HG03460 (cell line): Measurements from ENCODE around the gene TRABD2B.

ENCODE experiments used
- ATAC-seq: cut with Tn5 transposase; IDR thresholded peaks from one replicate; pipeline ENCODE4 v1.9.1; 2021; ENCODE audit not compliant: unreplicated experiment

Gene TRABD2B

DNA sequence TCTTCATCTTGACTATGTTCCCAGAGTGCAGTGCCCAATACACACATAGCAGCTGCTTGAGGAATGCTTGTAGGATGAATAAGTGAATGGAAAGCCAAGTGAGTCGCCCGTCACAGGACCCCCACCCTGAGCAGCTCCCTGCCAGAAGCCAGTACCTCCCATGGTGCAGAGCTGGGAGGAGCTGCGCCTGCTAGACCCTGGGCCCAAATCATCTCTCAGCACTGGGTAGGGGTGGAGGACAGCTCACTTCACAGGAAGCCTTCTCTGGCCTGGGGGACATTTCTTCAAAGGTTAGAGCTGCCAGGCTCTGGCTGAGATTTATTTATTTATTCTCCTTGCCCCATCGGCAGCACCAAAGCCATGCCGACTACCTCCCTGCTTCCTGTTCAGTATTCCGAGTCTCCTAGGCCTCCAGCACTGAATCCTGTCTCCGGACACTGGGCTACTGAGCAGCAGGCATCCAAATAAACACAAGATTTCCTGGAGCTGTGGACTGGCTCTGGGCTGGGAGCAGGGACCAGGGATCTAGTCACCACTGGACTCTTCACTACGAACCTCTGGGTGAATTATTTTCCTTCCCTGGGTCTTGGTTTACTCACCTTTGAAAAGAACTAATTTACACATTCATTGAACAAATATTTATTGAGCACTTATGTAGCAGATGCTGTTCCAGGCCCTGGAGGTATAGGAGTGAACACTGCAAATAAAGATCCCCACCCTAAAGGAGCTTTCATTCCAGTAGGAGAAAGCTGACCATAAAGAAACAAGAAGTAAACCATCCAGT lies 187.7 kb downstream of the TRABD2B start:
- no peak for ATAC-seq

DNA sequence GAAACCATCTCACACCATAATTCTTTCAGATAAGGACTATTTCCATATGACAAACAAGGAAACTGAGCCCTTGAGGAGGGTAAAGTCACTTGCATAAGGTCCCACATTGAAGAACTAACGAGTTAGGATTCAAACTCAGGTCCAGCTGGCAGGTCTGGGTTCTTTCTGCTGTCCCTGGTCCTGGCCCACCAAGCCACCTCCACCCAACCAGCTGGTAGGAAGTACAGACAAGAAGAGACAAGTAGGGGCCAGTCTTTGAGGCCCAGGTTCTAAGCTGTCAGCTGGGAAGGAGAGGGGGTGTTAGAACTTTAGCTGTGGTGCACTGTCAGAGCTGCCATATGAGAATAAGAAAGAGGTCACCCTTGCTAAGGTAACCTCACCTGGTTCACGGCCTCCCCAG lies 188.6 kb downstream of the TRABD2B start:
- no peak for ATAC-seq

DNA sequence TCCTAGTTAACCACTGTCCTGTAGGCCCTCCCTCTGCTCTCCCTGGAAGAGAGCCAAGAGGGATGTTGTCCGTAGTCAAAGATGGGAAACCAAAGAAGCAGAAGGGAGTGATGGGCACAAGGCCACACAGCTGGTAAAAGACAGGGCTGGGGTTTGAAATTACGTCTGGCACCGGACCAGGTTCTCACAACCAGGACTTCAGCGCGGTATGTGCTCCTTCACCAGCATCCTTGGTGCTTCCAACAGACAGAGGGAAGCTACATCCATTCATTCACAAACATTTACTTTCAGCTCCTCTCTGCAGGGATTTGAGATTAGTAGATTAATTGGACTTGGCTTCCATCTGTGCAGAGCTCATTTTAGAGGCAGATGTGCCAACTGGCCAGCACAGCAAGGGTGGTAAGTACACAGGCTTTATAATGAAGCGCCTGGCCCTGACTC lies 191.2 kb downstream of the TRABD2B start:
- ATAC-seq, result no peak

DNA sequence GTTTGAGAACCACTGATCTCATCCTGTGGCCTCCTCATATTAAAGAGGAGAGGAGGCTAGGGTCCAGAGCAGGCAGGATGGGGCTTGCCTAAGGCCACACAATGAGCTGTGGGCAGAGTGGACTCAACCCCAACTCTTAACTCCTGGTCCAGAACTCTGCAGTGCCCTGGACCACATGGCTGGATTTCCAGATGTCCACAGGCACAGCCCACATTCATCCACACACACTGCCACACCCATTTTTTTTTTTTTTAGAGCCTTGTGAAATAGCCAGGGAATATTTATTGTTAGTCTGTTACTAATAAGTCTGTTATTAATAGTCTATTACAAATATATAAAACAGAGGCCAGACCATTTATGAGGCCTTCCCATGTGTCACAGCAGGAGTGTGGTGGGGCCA lies 192.2 kb downstream of the TRABD2B start:
- ATAC-seq, result no peak

DNA sequence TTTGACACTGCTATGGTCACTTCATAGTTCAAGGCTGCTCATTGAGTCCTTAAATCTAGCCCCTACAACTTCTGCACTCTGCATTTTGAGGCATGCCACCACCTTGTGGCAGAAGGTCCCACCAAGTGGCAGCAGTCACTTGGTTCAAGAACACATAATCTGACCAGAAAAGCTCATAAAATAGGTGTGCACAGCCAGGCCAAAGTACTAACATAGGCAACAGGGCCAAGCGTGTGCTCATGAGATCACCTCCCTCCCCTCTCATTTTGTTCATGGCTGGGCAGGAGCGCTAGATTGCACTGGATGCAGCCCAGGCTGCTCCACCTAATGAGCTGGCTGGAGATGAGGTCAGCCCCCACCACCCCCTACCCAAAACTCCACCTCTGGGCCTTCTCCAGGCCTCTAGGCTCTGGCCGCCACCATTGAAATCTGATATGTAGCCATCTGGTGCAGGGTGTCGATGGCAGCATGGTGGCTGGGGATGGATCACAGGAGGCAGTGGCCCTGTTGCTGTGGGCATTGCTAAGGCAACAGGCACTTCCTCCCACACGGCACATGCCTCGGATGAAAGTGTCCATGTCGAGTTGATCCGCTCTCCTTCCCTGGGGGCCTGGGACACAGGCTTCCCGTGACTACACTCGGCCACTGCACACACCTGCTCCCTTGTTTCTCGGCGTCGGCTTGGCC lies 193.2 kb downstream of the TRABD2B start:
- ATAC-seq, result no peak

DNA sequence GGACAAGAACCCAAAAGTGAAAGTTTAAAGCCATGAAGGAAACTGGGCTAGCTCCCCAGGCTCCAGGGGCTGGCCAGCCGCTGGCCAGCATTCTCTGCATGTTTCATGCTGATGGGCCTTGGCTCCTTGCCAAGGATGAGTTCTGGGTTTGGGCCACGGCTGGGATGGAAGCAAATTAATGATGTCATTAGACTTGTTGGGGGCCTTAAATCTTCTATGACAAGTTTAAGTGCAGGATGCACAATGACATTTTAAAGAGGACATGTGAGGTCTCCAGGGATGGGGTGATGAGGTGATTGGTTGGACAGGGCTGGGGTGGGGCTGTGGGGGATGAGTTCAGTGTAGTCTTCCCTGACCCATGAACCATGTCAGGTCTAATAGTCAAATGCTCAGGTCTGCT lies 199.6 kb downstream of the TRABD2B start:
- no peak for ATAC-seq

DNA sequence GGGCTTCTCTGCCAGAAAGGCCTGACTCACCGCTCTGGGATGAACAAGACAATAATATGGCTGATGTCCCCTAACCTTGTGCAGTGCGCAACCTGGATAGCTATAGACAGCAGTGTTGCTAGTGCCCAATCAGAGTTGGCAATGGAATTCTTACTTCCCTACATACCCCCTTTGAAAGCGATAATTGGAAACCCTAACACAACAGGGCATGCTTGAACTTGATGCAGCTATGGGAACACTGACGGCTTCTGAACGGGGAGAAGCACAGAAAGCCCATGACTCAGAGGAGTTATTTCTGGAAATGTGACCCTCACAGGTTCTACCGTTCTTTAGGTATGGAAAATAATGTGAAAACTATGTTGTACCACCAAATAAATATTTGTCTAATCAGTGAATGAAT lies 200.6 kb downstream of the TRABD2B start:
- no peak for ATAC-seq

DNA sequence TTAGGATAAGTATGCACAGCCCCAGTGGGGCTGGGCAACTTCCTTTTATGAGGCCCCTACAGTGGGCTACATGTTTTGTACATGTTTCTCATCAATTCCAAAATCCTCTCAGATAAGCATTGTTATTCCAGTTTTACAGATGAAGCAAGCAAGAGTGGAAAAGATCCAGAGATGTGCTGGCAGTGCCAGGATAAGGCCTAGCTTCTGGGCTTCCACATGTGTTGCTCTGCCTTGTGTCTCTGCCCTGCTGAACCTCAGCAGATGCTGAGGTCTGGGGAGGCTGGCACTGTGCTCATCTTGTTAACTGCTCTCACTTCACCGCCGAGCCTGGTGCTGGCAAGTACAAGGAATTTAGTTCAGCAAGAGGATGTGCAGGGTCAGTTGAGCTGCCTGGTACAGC lies 202.1 kb downstream of the TRABD2B start:
- no peak for ATAC-seq

DNA sequence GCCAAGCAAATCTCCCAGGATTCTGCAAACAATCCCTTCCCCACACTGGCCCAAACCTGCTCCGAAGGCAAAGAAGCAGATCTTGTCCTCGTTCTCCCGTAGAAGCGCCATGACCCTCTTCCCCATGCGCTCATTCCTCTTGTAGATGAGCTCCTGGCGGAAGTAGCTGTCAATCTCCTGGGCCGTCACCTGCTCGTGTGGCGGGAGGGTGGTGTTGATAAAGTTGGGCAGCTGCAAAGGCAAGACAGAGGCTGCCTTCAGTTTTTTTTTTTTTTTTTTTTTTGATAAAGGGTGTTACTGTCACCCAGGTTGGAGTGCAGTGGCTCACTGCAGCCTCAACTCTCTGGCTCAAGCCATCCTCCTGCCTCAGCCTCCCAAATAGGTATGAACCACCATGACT lies 202.7 kb downstream of the TRABD2B start:
- ATAC-seq, result no peak

DNA sequence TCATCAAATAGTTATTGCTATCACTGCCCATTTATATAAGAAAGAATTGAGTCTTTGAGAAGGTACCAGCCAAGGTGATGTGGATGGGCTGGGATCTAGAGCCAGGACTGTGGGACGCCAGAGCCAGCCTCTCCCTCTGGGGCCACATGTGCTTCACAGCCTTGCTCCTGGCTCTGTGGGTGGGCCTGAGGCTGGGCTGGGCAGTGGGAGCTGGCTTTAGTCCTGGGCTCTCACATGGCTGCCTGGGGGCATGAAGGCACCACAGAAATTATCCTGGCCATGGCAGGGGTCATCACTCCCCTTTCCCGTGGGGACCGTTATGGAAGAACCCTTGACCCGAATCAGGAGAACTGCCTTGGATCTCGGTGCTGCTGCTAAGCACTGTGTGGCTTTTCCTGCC lies 203.1 kb downstream of the TRABD2B start:
- no peak for ATAC-seq

DNA sequence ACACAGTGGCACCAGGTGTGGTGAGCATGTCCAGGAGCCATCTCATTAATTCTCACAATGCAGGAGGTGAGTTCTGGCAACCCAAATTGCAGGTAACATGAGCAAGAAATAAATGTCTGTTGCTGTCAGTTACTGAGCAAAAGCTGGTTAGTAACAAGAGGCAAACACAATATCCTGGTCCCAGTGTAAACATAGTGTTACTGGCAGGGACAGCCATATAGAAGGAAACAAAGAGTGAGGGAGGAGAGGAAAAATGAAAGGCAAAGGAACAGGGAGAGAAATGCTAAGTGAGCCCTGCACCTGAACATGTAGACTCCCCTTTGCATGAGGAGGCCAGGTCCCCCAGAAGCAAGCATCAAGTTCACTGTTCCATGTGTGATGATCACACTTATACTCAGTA lies 203.6 kb downstream of the TRABD2B start:
- no peak for ATAC-seq

DNA sequence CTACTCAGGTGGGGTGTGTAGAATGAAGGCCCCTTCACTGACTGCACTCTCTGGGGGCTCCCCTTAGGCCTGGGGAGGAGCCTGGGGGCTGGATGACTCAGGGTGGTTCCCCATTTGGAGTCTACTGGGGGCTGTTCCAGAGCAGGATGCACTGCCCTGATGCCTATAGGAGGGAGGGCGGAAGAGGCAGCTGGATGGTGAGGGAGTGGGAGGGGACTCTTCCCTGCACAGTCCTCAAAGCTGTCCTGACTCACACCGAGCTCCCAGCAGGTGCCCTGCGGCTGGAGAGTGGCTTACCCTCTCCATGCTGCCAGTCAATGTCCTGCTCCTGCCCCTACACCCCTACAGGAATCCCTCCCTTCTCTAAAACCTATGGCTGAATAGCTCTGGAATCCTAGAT lies 204.4 kb downstream of the TRABD2B start:
- no peak for ATAC-seq

DNA sequence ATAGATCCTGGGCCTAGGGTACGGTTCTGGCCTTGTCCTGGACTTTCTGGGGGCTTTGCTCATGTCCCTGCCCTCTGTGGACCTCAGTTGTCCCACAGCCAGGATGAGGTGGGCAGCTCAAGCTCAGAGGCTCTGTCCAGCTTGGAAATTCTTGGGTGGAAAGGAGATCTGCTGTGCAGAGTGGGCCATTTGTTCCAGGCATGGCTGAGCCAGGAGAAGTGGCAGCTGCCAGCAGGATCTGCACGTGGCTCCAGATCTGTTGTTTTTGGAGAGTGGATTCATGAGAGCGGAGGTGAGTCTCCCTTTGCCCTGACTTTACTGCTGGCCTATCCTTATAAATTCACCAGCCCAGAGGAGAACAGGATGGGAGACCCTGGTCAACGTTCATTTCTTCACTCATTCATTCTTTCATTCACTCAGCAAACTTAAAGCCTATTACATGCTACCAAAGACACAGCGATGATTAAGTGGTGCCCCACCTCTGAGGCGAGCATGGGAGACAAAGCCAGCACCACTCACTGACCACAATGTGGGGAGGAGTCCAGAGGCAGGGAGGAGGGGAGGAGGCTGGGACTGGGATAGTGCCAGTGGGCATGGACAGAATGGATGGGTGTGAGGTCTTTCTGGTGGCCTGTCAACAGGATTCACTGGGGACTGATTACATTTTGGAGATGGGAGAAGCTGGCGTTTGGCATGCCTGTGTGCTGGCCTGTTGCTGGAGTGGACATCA lies 205.1 kb downstream of the TRABD2B start:
- ATAC-seq, result no peak

DNA sequence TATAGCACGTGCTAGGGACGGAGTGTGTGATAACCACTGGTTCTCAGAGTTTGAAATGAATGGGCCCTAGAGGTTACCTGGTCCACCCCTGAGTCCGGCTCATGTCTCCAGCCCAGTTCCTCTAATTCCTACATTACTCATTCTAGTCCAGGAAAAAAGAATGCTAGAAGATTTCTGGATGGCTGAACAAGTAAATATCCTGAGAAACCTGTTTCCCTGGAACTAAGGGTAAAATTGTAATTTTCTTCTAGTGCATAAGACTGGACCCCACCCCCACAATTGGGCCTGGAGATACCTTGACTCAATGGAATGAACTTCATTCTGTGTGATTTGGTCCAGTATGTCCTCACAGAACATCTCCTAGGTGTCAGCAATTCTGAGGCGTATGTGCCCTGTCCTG lies 208.4 kb downstream of the TRABD2B start:
- ATAC-seq, result no peak

DNA sequence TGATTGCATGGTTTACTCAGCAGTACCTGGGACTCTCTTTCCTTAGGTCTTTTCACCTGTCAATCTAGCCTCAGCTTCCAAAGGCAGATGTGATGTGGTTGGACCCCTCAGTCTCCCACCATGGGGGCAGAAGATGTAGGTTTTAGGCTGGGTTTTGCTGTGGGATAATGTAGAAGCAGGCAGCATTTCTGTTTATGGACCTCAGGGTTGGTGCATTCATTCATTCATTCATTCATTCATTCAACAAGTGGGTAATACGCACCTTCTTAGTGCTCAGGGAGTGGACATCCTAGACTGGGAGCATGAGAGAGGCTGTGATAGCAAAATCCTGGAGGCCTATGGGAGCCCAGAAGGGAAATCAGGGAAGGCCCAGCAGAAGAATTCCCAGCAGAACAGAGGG lies 209.6 kb downstream of the TRABD2B start:
- ATAC-seq, result no peak

DNA sequence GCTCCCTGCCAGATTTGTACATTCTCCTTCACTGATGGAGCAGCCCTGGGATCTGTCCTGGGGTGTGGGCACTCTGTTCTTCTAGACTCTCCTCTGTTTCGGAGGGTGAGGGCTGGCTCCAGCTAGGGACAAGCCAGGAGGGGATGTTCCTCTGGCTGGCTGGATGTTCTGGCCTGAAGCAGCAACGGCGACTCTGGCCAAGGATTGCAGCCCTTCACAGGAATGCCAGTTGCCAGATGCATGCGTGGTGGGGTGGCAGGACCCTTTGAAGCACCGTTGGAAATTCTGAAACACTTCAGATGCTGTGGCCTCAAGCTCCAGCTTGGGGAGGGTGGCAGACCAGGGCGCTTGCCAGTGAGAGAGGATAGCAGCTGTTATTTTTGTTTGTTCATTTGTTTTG lies 210.9 kb downstream of the TRABD2B start:
- no peak for ATAC-seq

DNA sequence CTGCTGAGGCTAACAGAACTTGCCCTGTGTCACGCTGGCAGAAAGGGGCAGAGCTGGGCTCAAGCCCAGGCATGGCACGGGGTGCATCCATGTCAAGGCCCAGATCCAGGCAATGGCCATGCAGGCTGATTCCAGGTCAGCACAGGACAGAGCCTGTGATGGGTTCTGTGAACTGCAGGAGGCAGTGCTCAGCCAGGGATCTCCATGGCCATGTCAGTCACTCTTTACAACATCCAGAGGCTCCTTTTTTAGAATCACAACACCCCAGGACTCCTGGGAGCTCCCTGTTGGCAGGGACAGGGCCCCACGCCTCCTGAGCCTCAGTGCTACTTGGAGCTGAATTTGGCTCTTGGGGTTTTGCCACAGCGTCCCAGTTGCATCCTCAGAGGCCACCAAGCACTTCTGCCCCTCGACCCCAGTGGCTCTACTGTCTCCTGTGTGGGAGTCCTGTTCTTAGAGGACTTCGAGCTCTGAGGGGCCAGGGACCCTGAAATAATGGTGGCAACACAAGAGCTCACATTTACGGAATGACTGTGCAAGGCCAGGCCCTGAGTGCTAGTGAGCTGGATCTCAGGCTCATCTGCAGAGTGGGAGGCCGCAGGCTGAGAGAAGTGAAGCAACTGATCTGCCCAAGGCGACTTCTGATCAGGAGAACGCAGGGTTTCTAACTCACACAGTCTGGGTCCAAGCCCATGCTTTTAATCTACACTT lies 211.5 kb downstream of the TRABD2B start:
- no peak for ATAC-seq

DNA sequence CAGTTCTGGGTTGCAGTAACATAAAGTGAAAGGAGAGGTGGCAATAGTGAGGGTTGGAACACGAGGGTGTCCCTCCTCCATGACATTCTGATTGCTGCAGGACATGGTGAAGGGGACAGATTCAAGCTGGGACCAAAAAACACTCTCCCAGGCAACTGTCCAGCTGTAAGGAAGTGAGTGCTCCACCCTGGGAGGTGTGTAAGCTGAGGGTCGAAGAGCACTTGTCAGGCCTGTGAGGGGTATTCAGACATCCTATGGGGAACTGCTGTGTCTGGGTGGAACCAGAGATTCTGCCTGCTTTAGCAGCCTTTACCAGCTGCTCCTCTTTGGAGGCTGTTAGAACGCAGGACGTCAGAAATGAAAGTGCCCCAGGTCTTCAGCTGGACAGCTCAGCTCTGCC lies 212.1 kb downstream of the TRABD2B start:
- no peak for ATAC-seq

DNA sequence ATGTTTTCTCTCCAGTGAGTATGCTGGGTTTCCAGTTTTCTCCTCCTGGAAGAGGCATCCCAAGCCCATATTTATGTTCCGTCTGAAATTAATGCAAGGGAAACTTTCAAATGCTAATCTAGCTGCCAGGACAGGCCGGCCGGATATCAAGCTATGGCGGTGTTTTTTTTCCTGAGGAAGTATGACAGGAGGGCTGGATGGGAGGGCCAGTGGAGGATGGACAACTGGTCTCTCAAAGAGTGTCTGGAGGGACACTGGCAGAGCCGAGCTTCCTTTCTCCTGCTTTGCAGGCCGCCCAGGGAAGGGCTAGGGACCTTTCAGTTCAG lies 212.7 kb downstream of the TRABD2B start:
- ATAC-seq, result no peak

DNA sequence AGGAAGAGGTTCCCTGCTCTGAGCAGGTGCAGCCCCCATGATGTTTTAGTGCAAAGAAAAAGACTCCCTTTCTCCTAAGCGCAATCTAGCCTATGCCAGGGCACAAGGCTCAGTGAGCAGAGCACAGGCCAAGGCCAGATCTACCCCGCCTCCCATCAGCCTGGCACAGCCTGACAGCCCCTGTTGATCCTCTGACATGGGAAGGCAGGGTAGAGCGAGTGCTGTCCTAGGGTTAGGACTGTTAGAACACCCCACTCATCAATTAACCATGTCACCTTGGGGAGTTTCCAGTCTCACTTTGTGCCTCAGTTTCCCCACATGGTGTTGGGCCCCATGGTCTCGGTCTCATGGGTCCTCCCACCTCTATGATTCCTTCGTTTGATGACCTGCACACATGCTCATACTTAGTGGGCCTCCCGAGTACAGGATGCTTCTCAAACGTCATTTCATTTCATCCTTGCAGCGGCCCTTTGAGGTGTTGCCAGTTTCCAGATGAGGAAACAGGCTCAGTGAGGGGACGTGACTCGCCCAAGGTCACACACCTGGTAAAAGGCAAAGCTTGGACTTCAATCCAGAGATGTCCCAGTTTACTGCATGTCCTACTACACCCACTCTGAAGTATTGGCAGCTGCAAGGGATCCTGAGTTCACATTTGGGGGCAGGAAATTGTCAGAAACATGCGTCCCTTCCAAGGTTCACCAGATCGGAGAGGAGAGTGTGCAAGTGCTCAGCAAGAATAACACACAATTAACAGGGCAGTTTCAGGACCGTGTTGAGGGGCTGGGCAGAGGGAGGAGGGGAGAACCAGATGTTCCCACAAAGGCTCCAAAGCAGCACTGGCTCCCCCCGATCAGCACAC lies 213.3 kb downstream of the TRABD2B start:
- no peak for ATAC-seq
